Stimulated activated CD8-positive, alpha-beta memory T cell treated with anti-CD3 and anti-CD28 coated beads, Interleukin-7, amount 100 ng/mL, for 24 hours (primary cell): ENCODE measurements around the gene TBC1D22A.
"Not testable (repeated sequence)": the region's sequence is repeated elsewhere in the genome, so short reads cannot be mapped to it uniquely, and the experiment has no call there.

Experiments
- DNase-seq: peaks from one replicate; pipeline ENCODE4 v3.0.0-alpha.2; 2020; ENCODE audit warnings: low read depth

The TBC1D22A gene

DNA sequence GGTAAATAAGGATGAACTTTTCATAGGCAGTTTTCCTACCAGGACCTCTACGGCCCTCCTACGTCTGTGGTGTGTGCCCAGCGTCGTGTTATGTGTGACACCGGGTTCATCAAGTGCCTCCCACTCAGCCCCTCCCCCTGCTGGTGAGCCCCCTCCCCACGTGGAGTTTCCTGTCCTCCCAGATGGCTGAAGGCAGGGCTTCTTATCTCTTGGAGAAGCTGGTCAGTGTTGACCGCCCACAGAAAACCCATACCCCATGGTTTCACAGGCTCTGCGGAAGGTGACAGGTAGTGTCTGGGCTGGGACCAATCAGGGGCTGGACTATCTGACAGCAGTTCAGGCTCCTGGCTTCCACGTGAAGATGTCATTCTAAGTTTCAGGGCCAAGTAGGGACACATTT lies 393.5 kb downstream of the TBC1D22A start:
- DNase-seq = no peak

DNA sequence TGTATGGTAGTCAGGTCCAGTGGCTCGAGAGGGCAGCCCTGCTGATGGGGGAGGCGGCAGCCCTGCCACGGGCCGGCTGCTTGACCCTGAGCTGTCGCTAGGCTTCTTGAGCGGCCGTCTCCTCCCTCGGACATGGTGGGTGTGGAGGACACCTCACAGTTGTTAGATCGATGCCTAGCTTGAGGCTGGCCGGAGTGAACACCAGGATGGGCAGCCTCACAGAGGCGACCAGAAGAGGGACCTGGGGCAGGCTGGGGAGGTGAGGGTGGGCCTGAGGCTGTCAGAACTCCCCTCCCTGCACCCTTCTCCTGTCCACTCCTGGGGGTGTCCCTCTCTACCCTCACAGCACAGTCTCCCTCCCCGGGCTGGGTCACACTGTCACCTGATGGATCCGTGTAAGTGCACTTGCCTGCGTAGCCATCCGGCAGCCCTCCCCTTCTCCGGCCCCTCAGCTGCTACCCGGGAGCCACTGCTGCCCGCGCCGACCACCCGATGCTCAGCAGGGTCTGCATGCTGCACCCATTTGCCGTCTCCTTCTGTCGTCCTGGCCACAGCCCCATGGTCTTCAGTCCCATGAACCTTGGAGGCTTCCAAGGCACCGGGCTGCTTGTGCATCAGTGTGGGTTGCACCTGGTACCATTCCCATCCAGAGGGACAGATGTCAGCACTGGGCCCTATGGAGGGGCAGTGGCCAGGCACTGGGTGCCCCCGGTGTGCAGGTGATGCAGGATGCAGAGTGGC lies 394.1 kb downstream of the TBC1D22A start:
- no peak for DNase-seq

DNA sequence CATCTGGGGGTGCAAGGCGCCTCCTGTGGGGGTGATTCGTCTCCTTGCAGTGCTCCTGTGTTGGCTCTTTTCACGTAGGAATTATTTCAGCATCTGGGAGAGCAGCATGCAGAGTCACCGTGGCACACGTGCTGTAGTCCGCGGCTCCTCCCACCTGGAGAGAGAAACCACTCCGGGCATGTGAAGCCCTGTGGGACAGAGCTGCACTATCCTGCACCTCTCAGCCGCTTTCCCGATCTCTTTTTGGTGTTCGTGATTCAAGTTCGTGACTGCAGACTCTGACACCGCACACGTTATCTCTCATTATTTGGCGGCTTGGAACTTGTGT lies 394.6 kb downstream of the TBC1D22A start:
- DNase-seq = no peak

DNA sequence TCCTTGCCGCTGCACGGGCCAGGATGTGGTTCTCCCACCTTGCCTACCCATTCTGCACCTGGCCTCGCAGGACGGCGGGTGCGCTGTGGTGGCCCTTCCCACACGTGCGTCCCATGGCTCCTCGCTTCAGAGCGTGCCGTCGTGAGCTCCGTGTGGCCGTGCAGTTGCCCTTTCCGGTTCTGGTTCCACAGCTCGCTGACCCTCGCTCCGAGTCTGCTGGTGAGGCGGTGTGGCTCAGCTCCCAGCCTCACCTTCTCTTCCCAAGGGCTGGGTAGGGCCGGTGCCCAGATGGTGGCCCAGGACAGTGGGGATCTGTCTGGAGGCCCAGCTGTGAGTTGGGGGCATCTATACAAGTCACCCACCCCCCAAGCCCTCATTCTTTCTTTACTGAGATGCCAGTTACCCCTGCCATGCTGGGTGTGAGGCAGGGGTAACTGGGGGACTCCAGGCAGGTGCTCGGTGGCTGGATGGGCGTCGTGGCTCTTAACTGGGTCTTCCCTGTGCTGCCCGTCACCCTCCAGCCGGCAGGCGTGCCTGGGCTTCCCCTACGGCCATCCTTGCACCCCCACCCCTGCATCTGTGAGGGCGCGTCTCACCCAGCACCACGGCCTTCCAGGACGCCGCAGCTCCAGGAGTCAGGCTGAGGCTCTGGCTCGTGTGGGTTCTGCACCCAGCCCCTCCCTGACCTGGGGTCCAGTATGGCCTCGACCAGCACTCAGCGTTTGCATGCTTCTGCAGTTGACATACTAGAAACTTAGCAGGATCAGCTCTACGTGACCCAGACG lies 395.2 kb downstream of the TBC1D22A start:
- DNase-seq = no peak

DNA sequence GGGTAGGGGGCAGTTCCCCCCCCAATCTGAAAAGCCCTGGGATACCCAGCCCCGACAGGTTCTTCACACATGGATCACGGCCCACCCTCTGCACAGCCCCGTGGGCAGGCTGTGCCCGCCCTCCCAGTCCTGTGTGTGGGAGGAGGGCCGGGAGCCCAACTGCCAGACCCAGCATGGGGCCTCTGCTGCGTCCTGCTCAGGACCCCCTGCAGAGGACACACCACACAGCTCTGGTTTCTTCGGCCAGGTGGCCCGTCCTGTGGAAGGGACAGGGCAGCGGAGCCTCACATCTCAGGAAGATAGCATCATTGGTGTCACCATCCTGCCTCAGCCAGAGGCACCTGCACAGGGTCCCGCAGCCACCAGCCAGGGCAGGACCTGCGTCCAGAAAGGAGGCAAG lies 396.0 kb downstream of the TBC1D22A start:
- DNase-seq = no peak

DNA sequence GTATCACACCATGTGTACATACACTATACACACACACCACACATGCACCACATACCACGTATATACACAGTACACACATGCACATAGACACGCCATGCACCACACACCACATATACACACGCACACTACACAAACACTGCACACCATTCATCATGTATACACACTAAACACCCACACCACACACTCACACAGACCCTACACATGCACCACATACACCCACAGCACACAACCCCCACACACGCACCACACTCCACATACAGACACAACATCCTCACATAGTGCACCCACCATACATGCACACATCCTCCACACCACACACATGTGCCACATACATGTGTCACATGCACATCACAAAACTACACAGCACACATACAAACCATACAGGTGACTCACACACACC lies 397.1 kb downstream of the TBC1D22A start:
- no peak for DNase-seq

DNA sequence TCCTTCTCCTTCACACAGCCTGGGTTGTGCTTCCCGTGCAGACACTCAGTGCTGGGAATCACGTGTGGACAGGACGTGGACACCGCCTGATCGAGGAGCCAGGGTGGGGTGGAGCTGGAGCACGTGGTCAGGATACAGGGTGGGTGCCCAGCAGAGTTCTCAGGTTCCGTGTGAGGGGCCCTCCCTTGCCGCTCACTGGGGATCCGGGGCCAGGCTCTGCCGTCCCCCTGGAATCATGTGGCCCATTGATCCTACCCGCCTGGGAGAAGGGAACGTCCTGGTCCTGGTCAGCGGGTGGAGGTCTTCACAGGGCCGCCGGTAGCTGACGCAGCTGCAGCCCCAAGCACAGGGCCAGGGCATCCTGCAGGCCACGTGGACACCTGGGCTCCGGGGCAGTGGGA lies 397.7 kb downstream of the TBC1D22A start:
- no peak for DNase-seq

DNA sequence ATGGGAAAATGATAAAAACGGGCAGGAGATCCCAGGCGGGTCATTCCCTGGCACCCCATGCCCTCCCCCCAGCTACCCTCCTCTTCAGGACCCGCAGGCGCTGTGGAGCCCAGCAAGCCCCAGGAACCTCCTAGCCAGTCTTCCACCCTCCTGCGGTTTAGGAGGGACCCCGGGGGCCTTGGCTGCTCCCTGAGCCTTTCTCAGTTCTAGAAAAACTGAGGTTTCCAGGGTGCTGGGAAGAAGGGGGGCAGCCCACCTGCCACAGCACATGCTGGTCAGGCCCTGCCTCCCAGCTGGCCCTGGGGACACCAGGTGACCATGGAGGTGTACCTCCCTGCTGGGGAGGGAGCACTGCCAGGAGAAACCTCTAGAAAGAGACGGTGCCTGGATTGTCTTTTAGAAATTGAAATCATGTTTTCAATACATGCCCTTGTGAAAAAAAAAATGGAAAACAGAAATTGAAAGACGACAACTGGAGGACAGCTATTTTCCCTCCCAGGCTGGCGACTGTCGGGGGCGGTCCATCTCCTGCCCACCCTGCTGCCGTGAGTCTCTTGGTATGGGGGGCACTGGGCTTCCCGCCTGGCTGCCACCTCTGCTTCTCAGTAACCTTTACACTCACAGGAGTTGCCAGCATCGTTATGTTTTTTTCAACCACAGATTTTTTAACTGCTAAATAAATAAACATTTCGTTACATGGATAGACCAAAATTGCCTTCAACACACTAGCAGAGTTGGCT lies 398.5 kb downstream of the TBC1D22A start:
- DNase-seq = no peak

DNA sequence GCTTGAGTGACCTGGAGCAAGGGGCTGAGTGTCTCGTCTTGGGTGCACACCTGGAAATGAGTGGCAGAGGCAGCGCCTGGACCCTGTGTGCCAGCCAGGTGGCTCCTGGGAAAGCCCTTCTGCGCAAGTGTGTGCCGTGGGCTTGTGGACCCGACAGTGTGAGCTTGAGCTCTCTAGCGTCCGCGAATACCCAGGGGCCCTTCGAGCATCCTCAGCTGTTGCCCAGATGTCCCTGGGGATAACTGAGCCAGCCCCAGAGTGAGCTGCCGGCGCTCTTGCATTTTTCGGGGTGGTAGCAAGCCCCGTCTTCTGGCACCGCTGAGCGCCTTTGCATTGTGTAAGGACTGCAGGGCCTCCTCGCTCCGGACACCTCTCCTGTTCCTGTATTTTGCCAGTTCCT lies 399.2 kb downstream of the TBC1D22A start:
- DNase-seq = no peak

DNA sequence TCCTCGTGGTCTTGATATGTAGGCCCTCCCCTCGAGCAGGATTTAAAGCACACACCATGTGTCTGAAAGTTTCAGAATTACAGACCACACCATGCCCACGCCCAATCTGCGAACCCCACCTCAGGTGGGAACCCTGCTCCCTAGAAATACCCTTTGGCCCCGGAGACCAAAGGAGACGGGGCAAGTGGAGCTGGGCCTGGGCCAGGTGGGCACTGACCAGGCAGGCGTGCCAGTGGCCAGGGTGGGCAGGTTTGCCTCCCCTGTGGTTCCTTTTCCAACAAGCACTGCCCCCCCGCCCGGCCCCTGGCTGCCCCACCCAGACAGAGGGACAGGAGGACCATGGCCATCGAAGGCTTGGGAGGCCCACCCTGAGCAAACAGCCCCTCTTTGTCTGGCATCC lies 400.4 kb downstream of the TBC1D22A start:
- DNase-seq = no peak

DNA sequence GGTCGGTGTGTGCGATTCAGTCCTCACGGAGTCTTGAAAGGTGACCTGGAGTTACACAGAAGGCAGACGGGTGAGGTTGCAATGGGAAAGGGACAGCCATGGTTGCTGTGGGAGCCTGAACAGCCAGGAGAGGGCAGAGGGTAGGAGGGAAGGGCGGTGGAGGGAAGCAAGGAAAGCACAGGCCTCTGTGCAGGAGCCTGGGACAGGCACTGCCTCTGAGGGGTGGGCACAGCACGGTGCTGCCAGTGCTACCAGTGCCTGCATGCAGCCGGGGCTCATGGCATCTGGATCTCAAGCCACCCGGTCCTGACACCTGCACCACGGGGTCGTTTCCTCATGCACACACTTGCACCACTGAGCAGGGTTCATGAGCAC lies 401.0 kb downstream of the TBC1D22A start:
- no peak for DNase-seq

DNA sequence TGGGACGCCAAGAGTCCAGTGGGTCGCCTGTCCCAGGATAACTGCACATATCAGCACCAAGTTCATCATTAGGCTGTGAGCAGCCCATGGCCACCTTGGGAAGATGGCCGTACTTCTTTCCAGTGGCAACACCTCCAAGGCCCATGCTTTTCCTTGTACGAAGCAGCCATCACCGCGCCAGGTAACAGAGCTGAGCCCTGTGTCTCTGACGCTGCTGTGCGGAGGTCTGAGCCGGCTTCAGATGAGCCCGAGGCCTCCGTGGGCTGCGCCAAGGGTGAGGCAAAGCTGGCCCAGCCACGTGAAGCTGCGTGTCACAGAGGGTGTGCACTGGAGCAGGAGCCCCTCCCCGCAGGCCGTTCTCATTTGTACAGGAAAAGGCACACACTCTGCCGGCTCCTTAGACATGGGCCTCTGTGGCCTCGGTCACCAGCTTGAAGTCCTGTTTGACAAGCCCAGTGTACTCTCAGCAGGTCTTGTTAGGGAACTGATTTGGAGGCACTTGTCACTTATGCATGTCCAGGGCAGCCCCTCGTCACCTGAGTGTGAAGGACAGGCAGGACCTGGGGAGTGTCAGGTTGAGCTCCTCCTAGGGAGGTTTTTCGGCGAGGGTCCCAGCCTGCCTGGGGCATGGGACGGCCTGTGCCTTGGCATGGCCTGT lies 401.5 kb downstream of the TBC1D22A start:
- DNase-seq = no peak

DNA sequence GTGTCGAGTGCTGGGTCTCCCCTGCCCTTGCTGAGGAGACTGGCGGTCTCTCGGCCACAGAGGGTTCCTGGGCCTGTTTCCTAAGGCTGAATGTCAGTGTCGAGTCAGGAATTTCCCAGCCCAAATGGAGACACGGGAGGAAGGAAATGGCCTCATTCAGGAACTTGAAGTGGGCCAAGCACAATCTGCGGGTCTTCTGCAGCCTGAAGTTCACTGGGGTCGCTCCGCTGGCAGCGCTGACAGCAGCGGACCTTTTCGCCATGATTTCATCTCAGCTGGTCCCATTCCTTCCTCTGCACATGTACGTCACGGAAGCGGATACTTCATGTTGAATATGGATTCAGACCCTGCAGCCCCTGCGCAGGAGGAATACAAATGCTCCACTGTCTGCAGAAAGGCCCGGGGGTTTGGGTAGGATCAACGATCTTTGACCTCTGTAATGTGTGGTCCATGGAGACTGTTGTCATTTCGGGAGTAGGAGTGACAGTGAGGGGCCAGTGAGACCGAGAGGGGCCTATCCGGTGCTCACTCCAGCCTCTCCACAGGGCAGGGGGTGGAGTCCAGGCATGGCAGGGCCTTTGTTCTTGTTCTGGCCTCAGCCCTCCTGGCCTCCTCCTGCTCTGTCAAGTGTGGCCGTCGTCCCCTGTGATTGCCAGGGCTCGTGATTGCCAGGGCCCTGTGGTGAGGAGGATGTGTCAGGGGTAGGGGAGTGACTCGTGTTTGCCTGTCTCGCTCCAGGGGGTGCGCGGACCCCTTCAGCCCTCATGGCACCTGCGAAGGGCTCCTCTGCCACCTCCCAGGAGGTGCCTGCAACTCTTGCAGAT lies 402.3 kb downstream of the TBC1D22A start:
- no peak for DNase-seq

DNA sequence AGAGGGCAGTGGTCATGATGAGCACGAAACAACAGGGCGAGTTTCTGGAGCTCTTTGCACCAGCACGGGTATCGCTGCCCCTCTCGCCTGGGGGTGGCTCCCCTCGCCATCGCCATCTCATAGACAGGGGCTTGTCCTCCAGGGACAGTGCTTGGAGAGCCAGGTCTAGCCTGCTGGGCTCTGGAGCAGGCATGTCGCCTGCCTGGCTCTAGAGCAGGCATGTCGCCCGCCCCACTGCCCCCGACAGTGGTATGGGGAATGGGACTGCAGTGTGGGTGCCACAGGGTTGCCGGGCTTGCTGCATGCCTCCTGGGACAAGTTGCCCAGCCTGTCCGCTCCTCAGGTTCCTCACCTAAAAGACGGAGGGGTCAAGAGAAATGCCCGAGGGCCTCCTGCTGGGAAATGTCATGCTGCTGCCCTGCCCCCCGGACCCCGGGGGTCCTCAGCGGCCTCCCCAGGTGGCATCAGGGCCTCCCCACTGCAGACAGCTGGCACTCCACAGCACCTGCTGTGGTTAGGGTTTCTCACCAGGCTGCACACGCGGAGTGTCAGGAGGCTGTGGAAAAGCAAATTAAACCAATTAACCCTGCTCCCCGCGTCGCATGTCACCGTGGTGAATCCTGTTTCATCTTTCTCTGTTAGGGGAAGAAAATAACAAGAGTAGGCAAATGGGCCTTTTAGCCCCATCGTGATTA lies 403.0 kb downstream of the TBC1D22A start:
- DNase-seq = no peak

DNA sequence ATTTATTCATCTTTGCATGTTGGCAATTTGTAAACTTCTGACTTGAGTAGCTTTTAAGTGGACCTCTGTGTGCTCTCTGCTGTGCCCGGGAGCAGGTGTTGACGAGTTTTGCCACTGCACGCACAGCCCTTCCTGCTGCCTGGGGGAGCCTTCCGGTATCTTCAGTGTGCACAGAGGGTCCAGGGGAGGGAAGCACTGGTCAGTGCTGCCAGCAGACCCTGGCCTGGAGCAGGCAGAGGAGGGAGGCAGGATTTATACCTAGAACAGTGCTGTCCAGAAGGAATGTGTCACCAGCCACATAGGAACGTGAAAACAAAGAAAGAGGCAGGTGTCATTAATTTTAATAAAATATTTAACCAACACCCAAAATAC lies 403.6 kb downstream of the TBC1D22A start:
- no peak for DNase-seq

DNA sequence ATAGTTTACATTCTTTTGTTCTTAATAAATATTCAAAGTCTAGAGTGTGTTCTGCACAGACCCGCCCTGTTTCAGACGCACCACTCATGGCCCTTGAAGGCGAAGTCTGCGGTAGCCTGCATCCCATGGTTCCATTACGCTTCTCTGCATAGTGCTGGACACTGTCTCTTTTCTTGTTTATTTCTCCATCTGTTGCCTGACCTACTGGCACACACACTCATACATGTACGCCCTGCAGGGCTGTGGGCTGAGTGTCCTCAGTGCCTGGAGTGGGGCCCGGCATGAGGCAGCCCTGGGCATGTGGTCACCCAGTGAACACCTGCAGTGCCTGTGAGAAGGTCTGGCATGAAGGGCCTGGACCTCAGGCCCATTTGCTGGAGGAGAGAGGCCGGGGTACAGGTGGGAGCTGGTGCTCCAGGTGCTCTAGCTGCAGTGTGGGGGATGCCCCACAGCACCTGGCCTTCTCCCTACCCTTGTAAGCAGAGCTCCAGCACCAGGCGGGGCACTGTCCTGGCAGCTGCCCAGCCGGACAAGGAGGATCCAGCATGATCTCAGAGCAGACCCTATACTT lies 404.1 kb downstream of the TBC1D22A start:
- no peak for DNase-seq

DNA sequence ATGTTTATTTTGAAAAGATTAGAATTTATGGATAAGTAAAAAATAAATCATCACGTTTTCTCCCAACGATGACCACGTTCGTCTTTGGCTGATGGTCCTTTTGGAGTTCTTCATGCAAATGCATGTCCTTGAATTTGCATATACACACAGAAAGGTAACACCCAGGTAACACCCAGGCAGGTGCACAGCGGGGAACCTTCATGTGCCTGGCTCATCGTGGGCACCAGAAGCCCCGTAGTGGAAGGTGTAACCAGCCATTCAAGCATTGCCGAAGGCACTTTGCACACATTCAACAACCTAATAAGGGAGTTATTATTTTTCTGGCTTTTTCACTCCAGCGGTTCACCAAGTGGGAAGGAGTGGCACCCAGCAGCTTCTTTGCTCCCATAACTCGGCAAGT lies 404.6 kb downstream of the TBC1D22A start:
- DNase-seq = no peak

DNA sequence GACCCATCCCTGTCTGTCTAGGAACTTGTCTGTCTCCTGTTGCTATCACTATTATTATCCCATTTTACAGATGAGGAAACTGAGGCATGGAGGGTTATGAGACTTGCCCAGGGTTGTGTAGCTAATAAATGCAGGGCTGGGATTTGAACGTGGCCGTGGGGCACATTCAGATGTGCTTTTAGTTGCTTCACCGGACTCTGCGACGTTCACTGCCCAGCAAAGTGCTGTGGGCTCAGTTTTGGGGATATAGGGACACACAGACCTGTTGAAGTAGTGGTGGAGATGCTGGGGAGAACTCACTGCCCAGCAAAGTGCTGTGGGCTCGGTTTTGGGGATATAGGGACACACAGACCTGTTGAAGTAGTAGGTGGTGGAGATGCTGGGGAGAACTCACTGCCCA lies 405.5 kb downstream of the TBC1D22A start:
- DNase-seq = not testable (repeated sequence)

DNA sequence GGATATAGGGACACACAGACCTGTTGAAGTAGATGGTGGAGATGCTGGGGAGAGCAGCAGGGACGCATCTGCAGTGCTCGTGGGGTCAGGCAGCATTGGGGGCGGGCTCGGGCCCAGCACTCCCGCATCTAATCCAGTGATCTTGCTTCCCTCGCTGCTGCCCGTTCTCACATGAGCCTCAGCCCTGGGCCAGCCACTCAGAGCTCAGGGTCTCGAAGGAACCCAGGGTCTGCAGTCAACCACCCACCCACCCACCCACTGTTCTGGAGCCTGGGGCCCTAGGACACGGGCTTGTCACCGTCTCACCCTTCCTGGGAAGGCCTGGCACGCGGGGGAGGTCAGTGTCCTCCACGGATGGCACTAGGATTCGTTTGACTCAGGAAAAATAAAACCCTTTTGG lies 406.0 kb downstream of the TBC1D22A start:
- DNase-seq = no peak

DNA sequence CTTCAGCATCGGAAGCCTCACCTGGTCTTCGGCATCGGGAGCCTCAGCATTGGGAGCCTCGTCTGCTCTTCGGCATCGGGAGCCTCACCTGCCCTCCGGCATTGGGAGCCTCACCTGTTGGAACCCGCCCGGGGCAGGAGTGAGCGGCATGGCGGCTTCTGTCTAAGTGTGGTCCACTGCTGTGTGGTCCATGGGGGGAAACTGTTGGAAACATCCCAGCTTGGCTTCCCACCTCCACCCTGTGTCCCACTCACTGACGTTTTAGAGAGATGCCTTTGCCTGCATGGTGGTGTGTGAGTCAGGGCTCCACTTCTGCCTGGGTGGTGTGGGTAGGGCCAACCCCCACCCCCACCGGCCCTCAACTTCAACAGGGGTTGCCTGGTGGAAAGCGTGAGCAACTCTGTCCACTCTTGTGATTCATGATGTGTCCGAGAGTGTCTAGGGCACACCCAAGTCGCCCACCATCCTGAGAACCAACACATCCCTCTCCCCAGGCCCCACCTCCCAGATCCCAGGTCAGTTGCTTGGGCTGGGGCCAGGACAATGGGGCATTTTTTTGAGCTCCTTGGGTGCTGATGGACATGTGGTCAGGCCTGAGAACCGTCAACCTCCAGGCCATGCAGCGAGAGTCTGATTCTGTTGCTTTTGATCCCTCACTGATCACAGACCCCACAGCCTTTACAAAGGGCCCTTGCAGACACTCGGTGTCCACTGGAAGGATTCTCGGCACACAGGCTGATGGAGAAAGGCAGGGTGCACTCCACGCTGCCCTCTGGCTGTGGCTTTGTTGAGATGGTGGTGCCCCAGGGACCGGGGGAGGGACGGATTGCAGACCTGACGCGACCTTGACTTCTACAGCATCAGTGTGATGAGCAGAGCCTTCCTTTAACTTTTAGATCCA lies 406.7 kb downstream of the TBC1D22A start:
- DNase-seq = no peak
